ENCODE results near the gene SNX27.

Gene SNX27

GRCh38 chr1:151707541-151708065 lies 95.8 kb downstream of the SNX27 start:
- no peak overlapping the region for H3K23ac ChIP-seq (ENCODE audit: low read depth, low read length, poor library complexity)
- no peak overlapping the region for H3K27ac ChIP-seq (replicated peaks; ENCODE audit: low read length)
- no peak overlapping the region for H2BK120ac ChIP-seq (ENCODE audit: low read depth, low read length)
- no peak overlapping the region for H2AFZ ChIP-seq (ENCODE audit: low read length)
- peak overlapping the region; percentile 0 for H2BK5ac ChIP-seq (ENCODE audit: low read length)
- H2BK15ac ChIP-seq (ENCODE audit: low read length), result no peak overlapping the region
- no peak overlapping the region for H4K91ac ChIP-seq (ENCODE audit: low read depth, low read length, poor library complexity)
- H3K9ac ChIP-seq (ENCODE audit: low read depth, low read length, poor library complexity), result no peak overlapping the region
- no peak overlapping the region for H3K4ac ChIP-seq (ENCODE audit: low read length)
- no peak overlapping the region for H3K4me2 ChIP-seq (ENCODE audit: insufficient read depth, low read length, poor library complexity, severe bottlenecking)
- H2BK12ac ChIP-seq (ENCODE audit: low read length), result no peak overlapping the region
- H3K79me1 ChIP-seq (ENCODE audit: low read depth, low read length), result no peaks in the 10 kb centered on the region
- no peak overlapping the region for H2AK5ac ChIP-seq (ENCODE audit: low read depth, low read length)
- no peaks in the 10 kb centered on the region for H3K27me3 ChIP-seq (ENCODE audit: control insufficient read depth in 3 of 3, insufficient read depth in 3 of 3, low read depth in 1 of 3, low read length in 3 of 3)
- H3K4me1 ChIP-seq (ENCODE audit: control insufficient read depth in 2 of 2, insufficient read depth in 1 of 2, low read depth in 1 of 2, low read length in 2 of 2), result peaks cover 22 to 41% of the 10 kb centered on the region in 2 donors
- peak overlapping the region; percentile 60 for H3K18ac ChIP-seq (ENCODE audit: low read length)
- peaks cover 2% of the 10 kb centered on the region in 2 donors for H3K36me3 ChIP-seq (replicated peaks in 1 of 2; ENCODE audit: control insufficient read depth in 2 of 2, insufficient read depth in 2 of 2, low read length in 2 of 2)
- WGBS, 2 donors (ENCODE audit: extremely low coverage in 2 of 2, insufficient read length in 2 of 2, insufficient replicate concordance in 1 of 2), result no CpG with 5 or more reads among the region's 15 CpGs
- peaks cover 0 to 2% of the 10 kb centered on the region in 2 donors for H3K9me3 ChIP-seq (replicated peaks in 1 of 2; ENCODE audit: control insufficient read depth in 2 of 2, insufficient read depth in 1 of 2, low read depth in 1 of 2, low read length in 2 of 2)
- no peak overlapping the region for H3K4me3 ChIP-seq (ENCODE audit: low read length in 2 of 2)
- DNase-seq (ENCODE audit: low spot score), result no peak
- peak overlapping the region; percentile 47 for H3K14ac ChIP-seq (ENCODE audit: low read length)
- H4K8ac ChIP-seq (ENCODE audit: low read depth, low read length), result no peak overlapping the region

DNA sequence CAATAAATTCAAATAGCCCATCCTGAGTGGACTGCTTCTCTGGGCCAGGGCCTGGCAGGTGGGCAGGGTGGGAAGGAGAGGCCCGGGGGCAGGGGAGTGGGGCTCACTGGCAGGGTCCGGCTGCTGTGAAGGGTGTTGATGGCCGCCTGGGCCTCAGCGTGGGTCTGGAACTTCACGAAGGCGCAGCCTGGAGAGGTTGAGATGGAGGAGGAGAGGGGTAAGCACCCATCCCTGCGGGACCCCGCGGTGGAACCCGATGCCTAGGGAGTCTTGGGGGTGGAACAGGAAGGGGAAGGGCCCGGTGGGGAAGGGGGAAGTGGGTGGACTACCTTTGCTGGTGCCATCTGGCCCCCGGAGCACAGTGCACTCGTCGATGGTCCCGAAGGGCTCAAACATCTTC lies 97.0 kb downstream of the SNX27 start:
- Histone ChIP-seq H2BK12ac (ENCODE audit: low read length) (no peak overlapping the region), H2AK5ac (ENCODE audit: low read depth, low read length) (peak overlapping the region; percentile 79), H3K23ac (ENCODE audit: low read depth, low read length, poor library complexity) (no peak overlapping the region), H3K4me3 (ENCODE audit: low read length in 2 of 2) (no peak overlapping the region), H3K36me3 (replicated peaks in 1 of 2; ENCODE audit: control insufficient read depth in 2 of 2, insufficient read depth in 2 of 2, low read length in 2 of 2) (peaks cover 2 to 4% of the 10 kb centered on the region in 2 donors), H3K27me3 (ENCODE audit: control insufficient read depth in 3 of 3, insufficient read depth in 3 of 3, low read depth in 1 of 3, low read length in 3 of 3) (peaks cover 0 to 4% (median 0%) of the 10 kb centered on the region in 3 experiments), H3K9me3 (replicated peaks in 1 of 2; ENCODE audit: control insufficient read depth in 2 of 2, insufficient read depth in 1 of 2, low read depth in 1 of 2, low read length in 2 of 2) (peaks cover 0 to 2% of the 10 kb centered on the region in 2 donors), H3K14ac (ENCODE audit: low read length) (no peak overlapping the region), H4K8ac (ENCODE audit: low read depth, low read length) (no peak overlapping the region), H3K4me1 (ENCODE audit: control insufficient read depth in 2 of 2, insufficient read depth in 1 of 2, low read depth in 1 of 2, low read length in 2 of 2) (peaks cover 22 to 32% of the 10 kb centered on the region in 2 donors), H2BK120ac (ENCODE audit: low read depth, low read length) (no peak overlapping the region), H3K27ac (replicated peaks; ENCODE audit: low read length) (no peak overlapping the region), H3K4me2 (ENCODE audit: insufficient read depth, low read length, poor library complexity, severe bottlenecking) (no peak overlapping the region), H2AFZ (ENCODE audit: low read length) (no peak overlapping the region), H2BK5ac (ENCODE audit: low read length) (no peak overlapping the region), H2BK15ac (ENCODE audit: low read length) (no peak overlapping the region), H3K9ac (ENCODE audit: low read depth, low read length, poor library complexity) (no peak overlapping the region), H4K91ac (ENCODE audit: low read depth, low read length, poor library complexity) (no peak overlapping the region), H3K79me1 (ENCODE audit: low read depth, low read length) (no peaks in the 10 kb centered on the region), H3K4ac (ENCODE audit: low read length) (no peak overlapping the region), H3K18ac (ENCODE audit: low read length) (peak overlapping the region; percentile 8)
- DNase-seq (ENCODE audit: low spot score), result no peak
- no CpG with 5 or more reads among the region's 15 CpGs for WGBS, 2 donors (ENCODE audit: extremely low coverage in 2 of 2, insufficient read length in 2 of 2, insufficient replicate concordance in 1 of 2)

- H3K23ac ChIP-seq (ENCODE audit: low read depth, low read length, poor library complexity), result no peak overlapping the region
- peak overlapping the region; percentile 34 for H3K27ac ChIP-seq (replicated peaks; ENCODE audit: low read length)
- peaks cover 1 to 4% of the 10 kb centered on the region in 2 donors for H3K36me3 ChIP-seq (replicated peaks in 1 of 2; ENCODE audit: control insufficient read depth in 2 of 2, insufficient read depth in 2 of 2, low read length in 2 of 2)
- peak overlapping the region; percentile 63 for H2AFZ ChIP-seq (ENCODE audit: low read length)
- H2AK5ac ChIP-seq (ENCODE audit: low read depth, low read length), result no peak overlapping the region
- H3K79me1 ChIP-seq (ENCODE audit: low read depth, low read length), result no peaks in the 10 kb centered on the region
- H3K4me2 ChIP-seq (ENCODE audit: insufficient read depth, low read length, poor library complexity, severe bottlenecking), result no peak overlapping the region
- H3K9ac ChIP-seq (ENCODE audit: low read depth, low read length, poor library complexity), result no peak overlapping the region
- H3K14ac ChIP-seq (ENCODE audit: low read length), result no peak overlapping the region
- no CpG with 5 or more reads among the region's 15 CpGs for WGBS, 2 donors (ENCODE audit: extremely low coverage in 2 of 2, insufficient read length in 2 of 2, insufficient replicate concordance in 1 of 2)
- H2BK12ac ChIP-seq (ENCODE audit: low read length), result no peak overlapping the region
- H4K8ac ChIP-seq (ENCODE audit: low read depth, low read length), result no peak overlapping the region
- H2BK120ac ChIP-seq (ENCODE audit: low read depth, low read length), result no peak overlapping the region
- peaks cover 0 to 2% of the 10 kb centered on the region in 2 donors for H3K9me3 ChIP-seq (replicated peaks in 1 of 2; ENCODE audit: control insufficient read depth in 2 of 2, insufficient read depth in 1 of 2, low read depth in 1 of 2, low read length in 2 of 2)
- no peak overlapping the region for H2BK5ac ChIP-seq (ENCODE audit: low read length)
- H3K18ac ChIP-seq (ENCODE audit: low read length), result no peak overlapping the region
- no peak overlapping the region for H3K4me3 ChIP-seq (ENCODE audit: low read length in 2 of 2)
- H2BK15ac ChIP-seq (ENCODE audit: low read length), result no peak overlapping the region
- peaks cover 29 to 36% of the 10 kb centered on the region in 2 donors for H3K4me1 ChIP-seq (ENCODE audit: control insufficient read depth in 2 of 2, insufficient read depth in 1 of 2, low read depth in 1 of 2, low read length in 2 of 2)
- peaks cover 0 to 10% (median 0%) of the 10 kb centered on the region in 3 experiments for H3K27me3 ChIP-seq (ENCODE audit: control insufficient read depth in 3 of 3, insufficient read depth in 3 of 3, low read depth in 1 of 3, low read length in 3 of 3)
- H4K91ac ChIP-seq (ENCODE audit: low read depth, low read length, poor library complexity), result no peak overlapping the region
- DNase-seq (ENCODE audit: low spot score), result peak; percentile 87
- no peak overlapping the region for H3K4ac ChIP-seq (ENCODE audit: low read length)
Observed at GRCh38 chr1:151710187-151710840, 98.5 kb downstream of the SNX27 start.

GRCh38 chr1:151711044-151711800 lies 99.4 kb downstream of the SNX27 start:
- no peak overlapping the region for H3K14ac ChIP-seq (ENCODE audit: low read length)
- H3K4me3 ChIP-seq (ENCODE audit: low read length in 2 of 2), result no peak overlapping the region
- no CpG with 5 or more reads among the region's 21 CpGs for WGBS, 2 donors (ENCODE audit: extremely low coverage in 2 of 2, insufficient read length in 2 of 2, insufficient replicate concordance in 1 of 2)
- no peak overlapping the region for H3K9ac ChIP-seq (ENCODE audit: low read depth, low read length, poor library complexity)
- peak overlapping the region; percentile 30 for H3K18ac ChIP-seq (ENCODE audit: low read length)
- no peak overlapping the region for H2AFZ ChIP-seq (ENCODE audit: low read length)
- H2BK5ac ChIP-seq (ENCODE audit: low read length), result peak overlapping the region; percentile 87
- no peak for DNase-seq (ENCODE audit: low spot score)
- peaks cover 0 to 4% of the 10 kb centered on the region in 2 donors for H3K36me3 ChIP-seq (replicated peaks in 1 of 2; ENCODE audit: control insufficient read depth in 2 of 2, insufficient read depth in 2 of 2, low read length in 2 of 2)
- H4K8ac ChIP-seq (ENCODE audit: low read depth, low read length), result no peak overlapping the region
- peak overlapping the region; percentile 38 for H2AK5ac ChIP-seq (ENCODE audit: low read depth, low read length)
- no peak overlapping the region for H3K23ac ChIP-seq (ENCODE audit: low read depth, low read length, poor library complexity)
- H3K79me1 ChIP-seq (ENCODE audit: low read depth, low read length), result no peaks in the 10 kb centered on the region
- no peak overlapping the region for H4K91ac ChIP-seq (ENCODE audit: low read depth, low read length, poor library complexity)
- H3K4ac ChIP-seq (ENCODE audit: low read length), result no peak overlapping the region
- H3K27me3 ChIP-seq (ENCODE audit: control insufficient read depth in 3 of 3, insufficient read depth in 3 of 3, low read depth in 1 of 3, low read length in 3 of 3), result peaks cover 0 to 10% (median 0%) of the 10 kb centered on the region in 3 experiments
- peaks cover 37 to 44% of the 10 kb centered on the region in 2 donors for H3K4me1 ChIP-seq (ENCODE audit: control insufficient read depth in 2 of 2, insufficient read depth in 1 of 2, low read depth in 1 of 2, low read length in 2 of 2)
- H2BK12ac ChIP-seq (ENCODE audit: low read length), result no peak overlapping the region
- peaks cover 0 to 2% of the 10 kb centered on the region in 2 donors for H3K9me3 ChIP-seq (replicated peaks in 1 of 2; ENCODE audit: control insufficient read depth in 2 of 2, insufficient read depth in 1 of 2, low read depth in 1 of 2, low read length in 2 of 2)
- peak overlapping the region; percentile 5 for H2BK15ac ChIP-seq (ENCODE audit: low read length)
- H2BK120ac ChIP-seq (ENCODE audit: low read depth, low read length), result no peak overlapping the region
- no peak overlapping the region for H3K4me2 ChIP-seq (ENCODE audit: insufficient read depth, low read length, poor library complexity, severe bottlenecking)
- H3K27ac ChIP-seq (replicated peaks; ENCODE audit: low read length), result no peak overlapping the region

Data from neuronal stem cell (in vitro differentiated cells).